H9 (cell line): ENCODE data around the gene LTBP4. TPM values are rescaled to one million over a fixed set of nuclear protein-coding genes. Genes with fewer than 3 reads are reported as not detected.

ENCODE experiments used
- DNase-seq: peaks from one replicate; pipeline ENCODE4 v3.0.0-alpha.2; 2017
- H2AFZ ChIP-seq: one replicate; pipeline ENCODE4 v1.6.1; 2013; ENCODE audit warnings: mild to moderate bottlenecking, low read length, control low read depth, moderate library complexity
- H2AK5ac ChIP-seq: 2 replicates; pipeline ENCODE4 v1.6.1; 2013; ENCODE audit warnings: low read length, control low read depth, mixed read lengths; ENCODE audit not compliant: insufficient read length
- H2BK120ac ChIP-seq: one replicate; pipeline ENCODE4 v1.6.1; 2013; ENCODE audit warnings: low read depth, mild to moderate bottlenecking, low read length, control low read depth, inconsistent platforms; ENCODE audit not compliant: poor library complexity, severe bottlenecking
- H2BK12ac ChIP-seq: 2 replicates; pipeline ENCODE4 v1.6.1; 2013; ENCODE audit warnings: low read length, control low read depth, mixed read lengths, low read depth; ENCODE audit not compliant: insufficient read length
- H2BK15ac ChIP-seq: 2 replicates; pipeline ENCODE4 v1.6.1; 2013; ENCODE audit warnings: low read depth, low read length, control low read depth
- H2BK20ac ChIP-seq: one replicate; pipeline ENCODE4 v1.6.1; 2013; ENCODE audit warnings: low read depth, mild to moderate bottlenecking, low read length, control low read depth, inconsistent platforms; ENCODE audit not compliant: poor library complexity, severe bottlenecking
- H2BK5ac ChIP-seq: 2 replicates; pipeline ENCODE4 v1.6.1; 2013; ENCODE audit warnings: low read length, control low read depth, mixed read lengths; ENCODE audit not compliant: insufficient read length
- H3K14ac ChIP-seq: 2 replicates; pipeline ENCODE4 v1.6.1; 2013; ENCODE audit warnings: low read length, control low read depth; ENCODE audit not compliant: insufficient read depth
- H3K18ac ChIP-seq: 2 replicates; pipeline ENCODE4 v1.6.1; 2013; ENCODE audit warnings: low read depth, mild to moderate bottlenecking, mixed read lengths, low read length, control low read depth; ENCODE audit not compliant: insufficient read length
- H3K23ac ChIP-seq: 2 replicates; pipeline ENCODE4 v1.6.1; 2013; ENCODE audit warnings: low read length, control low read depth, mixed read lengths, low read depth; ENCODE audit not compliant: insufficient read length
- H3K23me2 ChIP-seq: 2 replicates; pipeline ENCODE4 v1.6.1; 2013; ENCODE audit warnings: low read depth, mild to moderate bottlenecking, mixed read lengths, low read length, control low read depth; ENCODE audit not compliant: insufficient read length, poor library complexity, severe bottlenecking
- H3K27ac ChIP-seq: 2 replicates; pipeline ENCODE4 v1.5.1; 2013; ENCODE audit warnings: low read length, control low read depth, mixed read lengths, low read depth; ENCODE audit not compliant: insufficient read length
- H3K27me3 ChIP-seq: 2 replicates; pipeline ENCODE4 v1.6.1; 2013; ENCODE audit warnings: low read length, control low read depth, inconsistent platforms; ENCODE audit not compliant: insufficient read depth
- H3K4ac ChIP-seq: 2 replicates; pipeline ENCODE4 v1.6.1; 2013; ENCODE audit warnings: low read depth, mild to moderate bottlenecking, control low read depth, inconsistent platforms, low read length, moderate library complexity
- H3K4me1 ChIP-seq: 2 replicates; pipeline ENCODE4 v1.6.1; 2013; ENCODE audit warnings: low read length, control low read depth, inconsistent platforms; ENCODE audit not compliant: insufficient read depth
- H3K4me2 ChIP-seq: 2 replicates; pipeline ENCODE4 v1.6.1; 2013; ENCODE audit warnings: low read length, control low read depth, mixed read lengths; ENCODE audit not compliant: insufficient read length, insufficient read depth
- H3K56ac ChIP-seq: 2 replicates; pipeline ENCODE4 v1.6.1; 2013; ENCODE audit warnings: low read depth, mild to moderate bottlenecking, mixed read lengths, low read length, control low read depth; ENCODE audit not compliant: insufficient read length
- H3K79me1 ChIP-seq: 2 replicates; pipeline ENCODE4 v1.6.1; 2013; ENCODE audit warnings: low read depth, mild to moderate bottlenecking, moderate library complexity, low read length, control low read depth, inconsistent platforms; ENCODE audit not compliant: insufficient read depth, poor library complexity, severe bottlenecking
- H3K79me2 ChIP-seq: 2 replicates; pipeline ENCODE4 v1.6.1; 2013; ENCODE audit warnings: low read length, control low read depth, inconsistent platforms; ENCODE audit not compliant: insufficient read depth
- H3K9ac ChIP-seq: 2 replicates; pipeline ENCODE4 v1.6.1; 2013; ENCODE audit warnings: low read length, control low read depth, mixed read lengths; ENCODE audit not compliant: insufficient read length; ENCODE audit errors: extremely low read depth
- H3K9me3 ChIP-seq: one replicate; pipeline ENCODE4 v1.6.1; 2013; ENCODE audit warnings: low read depth, low read length, inconsistent platforms; ENCODE audit not compliant: control insufficient read depth
- H3T11ph ChIP-seq: one replicate; pipeline ENCODE4 v1.6.1; 2013; ENCODE audit warnings: mild to moderate bottlenecking, low read length, control low read depth, inconsistent platforms
- H4K20me1 ChIP-seq: one replicate; pipeline ENCODE4 v1.6.1; 2013; ENCODE audit not compliant: control insufficient read depth, insufficient read length, insufficient read depth
- H4K5ac ChIP-seq: 2 replicates; pipeline ENCODE4 v1.6.1; 2013; ENCODE audit warnings: low read depth, mild to moderate bottlenecking, mixed read lengths, low read length, control low read depth; ENCODE audit not compliant: insufficient read length
- H4K8ac ChIP-seq: replicated peaks from 2 replicates; pipeline ENCODE4 v1.6.1; 2013; ENCODE audit warnings: low read length, control low read depth, mixed read lengths, low read depth; ENCODE audit not compliant: insufficient read length
- H4K91ac ChIP-seq: 2 replicates; pipeline ENCODE4 v1.6.1; 2013; ENCODE audit warnings: low read depth, mild to moderate bottlenecking, moderate library complexity, mixed read lengths, low read length, control low read depth; ENCODE audit not compliant: insufficient read length
- H3K27ac Mint-ChIP-seq, 3 experiments: 2 replicates in 2 of 3; 3 replicates in 1 of 3; pipeline ENCODE4 v1.8.0; 2020 to 2021; ENCODE audit warnings: mixed read lengths in 3 of 3, mild to moderate bottlenecking in 1 of 3, moderate library complexity in 1 of 3
- H3K27me3 Mint-ChIP-seq: 2 replicates; pipeline ENCODE4 v1.8.0; 2021; ENCODE audit warnings: low read depth, mild to moderate bottlenecking, moderate library complexity, mixed read lengths
- H3K36me3 Mint-ChIP-seq, 3 experiments: 2 replicates in 2 of 3; 3 replicates in 1 of 3; pipeline ENCODE4 v1.8.0; 2020 to 2021; ENCODE audit warnings: low read depth in 3 of 3, mixed read lengths in 3 of 3; ENCODE audit not compliant: insufficient read depth in 1 of 3
- H3K4me1 Mint-ChIP-seq, 2 experiments: 2 replicates each; pipeline ENCODE4 v1.8.0; 2020; ENCODE audit warnings: mixed read lengths in 2 of 2
- H3K4me3 Mint-ChIP-seq, 2 experiments: 2 replicates in 1 of 2; 3 replicates in 1 of 2; pipeline ENCODE4 v1.8.0; 2020 to 2021; ENCODE audit warnings: mild to moderate bottlenecking in 2 of 2, mixed read lengths in 2 of 2, moderate library complexity in 1 of 2
- H3K9me3 Mint-ChIP-seq, 2 experiments: 2 replicates in 1 of 2; 3 replicates in 1 of 2; pipeline ENCODE4 v1.8.0; 2020; ENCODE audit warnings: mild to moderate bottlenecking in 2 of 2, mixed read lengths in 2 of 2, moderate library complexity in 1 of 2
- CTCF ChIP-seq: fragments of 200-600 bp; sonication (generic); conservative IDR thresholded peaks from 3 replicates; pipeline ENCODE4 v1.8.0; 2021; ENCODE audit warnings: antibody characterized with exemption, mild to moderate bottlenecking
- WGBS: extraction: QIAGEN DNeasy Blood & Tissue Kit; methylation state at CpG from one replicate; pipeline ENCODE4 v1.1.7; 2013; ENCODE audit warnings: missing lambda C conversion rate, low lambda C conversion rate, mixed read lengths; ENCODE audit not compliant: insufficient read length; ENCODE audit errors: extremely low coverage; 5-methylcytosine and 5-hydroxymethylcytosine counted together
- total RNA-seq: library from RNA; stranded (reverse); gene quantifications from 2 replicates; pipeline ENCODE4 v1.2.1, GENCODE V29; 2021

LTBP4 gene
- total RNA-seq, 1 experiment from 2014 or later = 129 TPM

DNA sequence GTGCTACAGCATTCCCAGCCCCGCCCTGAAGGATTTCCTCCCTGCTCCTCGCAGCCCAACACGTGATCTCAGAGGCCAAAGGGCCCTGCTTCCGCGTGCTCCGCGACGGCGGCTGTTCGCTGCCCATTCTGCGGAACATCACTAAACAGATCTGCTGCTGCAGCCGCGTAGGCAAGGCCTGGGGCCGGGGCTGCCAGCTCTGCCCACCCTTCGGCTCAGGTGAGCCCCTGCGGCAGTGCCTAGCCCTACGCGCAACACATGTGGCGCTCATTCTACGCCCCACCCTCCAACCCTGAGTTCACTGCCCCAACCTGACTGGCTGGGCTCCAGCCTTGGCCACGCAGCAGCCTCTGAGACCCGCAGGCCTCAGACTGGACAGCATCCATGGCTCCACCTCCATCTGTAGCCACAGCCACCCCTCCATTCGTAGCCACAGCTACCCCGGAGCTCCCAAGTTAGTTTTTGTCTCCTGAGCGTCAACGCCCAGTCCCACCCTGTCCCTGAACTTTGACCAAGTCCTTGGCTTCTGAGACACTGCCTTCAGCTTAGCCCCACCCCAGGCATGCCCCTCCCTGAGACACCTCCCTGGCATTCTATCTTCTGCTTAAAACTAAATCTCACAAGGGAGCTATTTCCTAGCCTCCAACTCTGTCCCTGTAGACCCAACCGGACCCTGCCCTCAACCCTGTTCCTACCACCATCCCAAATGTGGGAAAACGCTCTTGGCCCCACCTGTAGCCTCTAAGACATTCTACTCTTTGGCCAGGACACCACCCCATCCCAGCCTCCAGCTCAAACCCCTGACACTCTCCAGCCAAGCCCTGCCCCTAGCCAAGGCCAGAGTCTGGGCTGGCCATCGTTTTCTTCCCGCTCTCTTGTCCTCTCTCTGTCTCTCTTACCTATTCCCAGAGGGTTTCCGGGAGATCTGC lies 6.4 kb downstream of the LTBP4 start:
- WGBS = no CpG with 5 or more reads among the region's 31 CpGs
- H3K27me3 Mint-ChIP-seq = peaks cover 73% of the 10 kb centered on the region
- no peak for TF ChIP-seq CTCF
- no peak overlapping the region for H3T11ph ChIP-seq
- H3K14ac ChIP-seq = no peak overlapping the region; the same call in 1 of the 2 replicates
- no peak overlapping the region for H3K27ac ChIP-seq
- no peak overlapping the region for H2AK5ac ChIP-seq
- no peak overlapping the region for H4K5ac ChIP-seq
- H3K9me3 ChIP-seq = no peaks in the 10 kb centered on the region
- no peak overlapping the region for H3K4ac ChIP-seq
- H3K4me1 ChIP-seq = peaks cover 4% of the 10 kb centered on the region
- no peak overlapping the region; a peak in 1 of 7 replicates for H3K27ac Mint-ChIP-seq
- no peak overlapping the region for H2BK5ac ChIP-seq
- no peak overlapping the region for H3K18ac ChIP-seq
- H3K36me3 Mint-ChIP-seq = peaks cover 4 to 20% (median 11%) of the 10 kb centered on the region in 3 experiments; a peak in 5 of 7 replicates
- no peaks in the 10 kb centered on the region for H4K20me1 ChIP-seq
- no peak overlapping the region for H4K91ac ChIP-seq
- no peaks in the 10 kb centered on the region; a peak in 2 of 5 replicates for H3K9me3 Mint-ChIP-seq
- H3K4me3 Mint-ChIP-seq = peak overlapping the region; percentile 35 to 78
- no peak overlapping the region for H3K56ac ChIP-seq
- no peak overlapping the region for H2BK15ac ChIP-seq
- no peak overlapping the region for H2BK20ac ChIP-seq
- DNase-seq = peak; percentile 41
- no peak overlapping the region for H4K8ac ChIP-seq
- no peak overlapping the region for H3K9ac ChIP-seq
- no peak overlapping the region for H3K4me2 ChIP-seq
- H3K27me3 ChIP-seq = peaks cover 8% of the 10 kb centered on the region; the same call in 1 of the 2 replicates
- H3K79me2 ChIP-seq = no peaks in the 10 kb centered on the region
- H3K23ac ChIP-seq = no peak overlapping the region
- H3K4me1 Mint-ChIP-seq = peaks cover 31 to 58% of the 10 kb centered on the region in 2 experiments
- H3K23me2 ChIP-seq = peaks cover 21% of the 10 kb centered on the region
- no peak overlapping the region for H2AFZ ChIP-seq
- no peaks in the 10 kb centered on the region for H3K79me1 ChIP-seq
- no peak overlapping the region for H2BK120ac ChIP-seq
- H2BK12ac ChIP-seq = no peak overlapping the region
